HepG2 (cell line): Measurements from ENCODE around the gene PARP11. TPM values are rescaled to one million over a fixed set of nuclear protein-coding genes. Genes with fewer than 3 reads are reported as not detected.

Experiments
- ATAC-seq: fragments of 200-7000 bp; cut with Tn5 transposase; 3 replicates; pipeline ENCODE4 v1.9.1; 2020; ENCODE audit warnings: mild to moderate bottlenecking, moderate library complexity
- BruUV-seq: library from RNA; stranded (reverse); fragments of 400-500 nt; replicated peaks from 2 replicates; lab custom pipeline; 2021; lab: Mats Ljungman, UMichigan
- CTCF ChIA-PET: fragments of 300-600 bp; formaldehyde crosslinking; extraction: SDS; loops from one replicate; lab custom pipeline; 2021; ENCODE audit warnings: low total read pairs, inconsistent platforms, low intra/inter-chr PET ratio; lab: Yijun Ruan, JAX
- POLR2A ChIA-PET: fragments of 350-600 bp; sonication (Branson Sonifier 250); formaldehyde crosslinking; loops from one replicate; lab custom pipeline; 2020; ENCODE audit warnings: antibody characterized with exemption, inconsistent platforms; lab: Yijun Ruan, JAX
- DNase-seq: peaks from one replicate; pipeline ENCODE4 v3.0.0-alpha.2; 2015; ENCODE audit warnings: low spot score
- FAIRE-seq: peaks from 3 replicates; lab custom pipeline; 2011; peaks lifted over from hg19 to GRCh38; lab: Jason Lieb, UNC
- H2AFZ ChIP-seq: one replicate; pipeline ENCODE4 v1.6.1; 2011; ENCODE audit warnings: low read length, inconsistent platforms
- H3K27ac ChIP-seq: fragments of 300-600 bp; 3 replicates; pipeline ENCODE4 v1.8.0; 2011; ENCODE audit warnings: mixed run types, mild to moderate bottlenecking, mixed read lengths, low read length, inconsistent platforms; ENCODE audit not compliant: insufficient read depth; ENCODE audit errors: extremely low read length
- H3K27me3 ChIP-seq, 2 experiments: fragments of 200-600 bp in 1 of 2; 2 replicates in 1 of 2; 3 replicates in 1 of 2; pipeline versions ENCODE4 v1.6.0 to v1.8.0; 2011; ENCODE audit warnings: low read length in 2 of 2, mild to moderate bottlenecking in 2 of 2, moderate library complexity in 2 of 2, inconsistent platforms in 1 of 2; ENCODE audit not compliant: insufficient read depth in 2 of 2, control insufficient read depth in 1 of 2
- H3K36me3 ChIP-seq, 2 experiments: fragments of 200-600 bp in 1 of 2; replicated peaks in 1 of 2; 2 replicates in 1 of 2; 3 replicates in 1 of 2; pipeline versions ENCODE4 v1.5.1 to v1.8.0; 2011; ENCODE audit warnings: low read length in 2 of 2, inconsistent platforms in 1 of 2; ENCODE audit not compliant: insufficient read depth in 2 of 2, control insufficient read depth in 1 of 2
- H3K4me1 ChIP-seq: 2 replicates; pipeline ENCODE4 v1.5.1; 2012; ENCODE audit warnings: low read length, inconsistent platforms; ENCODE audit not compliant: insufficient read depth
- H3K4me2 ChIP-seq: 2 replicates; pipeline ENCODE4 v1.6.0; 2011; ENCODE audit warnings: low read depth, low read length, inconsistent platforms
- H3K4me3 ChIP-seq, 3 experiments: fragments of 200-600 bp in 1 of 3; sonication (generic), shearing (Covaris generic) in 1 of 3; replicated peaks in 1 of 3; 2 replicates each; pipeline ENCODE4 v1.5.1; 2011 to 2016; ENCODE audit warnings: low read length in 3 of 3, inconsistent platforms in 2 of 3, low read depth in 2 of 3, mild to moderate bottlenecking in 2 of 3, control low read depth in 1 of 3, mixed read lengths in 1 of 3; ENCODE audit not compliant: insufficient read depth in 1 of 3
- H3K79me2 ChIP-seq: one replicate; pipeline ENCODE4 v1.6.1; 2011; ENCODE audit warnings: low read length, inconsistent platforms; ENCODE audit not compliant: insufficient read depth
- H3K9ac ChIP-seq: 2 replicates; pipeline ENCODE4 v1.6.0; 2011; ENCODE audit warnings: mild to moderate bottlenecking, low read depth, low read length, inconsistent platforms; ENCODE audit not compliant: insufficient read depth
- H3K9me3 ChIP-seq: 2 replicates; pipeline ENCODE4 v1.5.1; 2012; ENCODE audit warnings: mild to moderate bottlenecking, low read length
- H4K20me1 ChIP-seq: 2 replicates; pipeline ENCODE4 v1.6.0; 2011; ENCODE audit warnings: inconsistent platforms, mild to moderate bottlenecking, low read length, moderate library complexity; ENCODE audit not compliant: insufficient read depth
- ATF7 ChIP-seq, 2 experiments: fragments of 450-650 bp in 1 of 2; sonication (generic) in 1 of 2; formaldehyde crosslinking in 1 of 2; IDR thresholded peaks; 2 replicates each; pipeline versions ENCODE4 v1.4.0 to v1.6.1; 2016 to 2020; ENCODE audit warnings: antibody characterized with exemption in 1 of 2, mild to moderate bottlenecking in 1 of 2, missing genetic modification reagents in 1 of 2
- BCL6 ChIP-seq: IDR thresholded peaks from 2 replicates; pipeline ENCODE4 v1.6.1; 2016; ENCODE audit warnings: missing genetic modification reagents, missing compliant biosample characterization
- CREB1 ChIP-seq, 2 experiments: fragments of 450-650 bp in 1 of 2; IDR thresholded peaks; 2 replicates each; pipeline ENCODE4 v1.6.1; 2016 to 2017; ENCODE audit warnings: control low read depth in 1 of 2, mild to moderate bottlenecking in 1 of 2, missing compliant biosample characterization in 1 of 2, missing genetic modification characterization in 1 of 2
- DR1 ChIP-seq: sonication (generic); formaldehyde crosslinking; IDR thresholded peaks from 2 replicates; pipeline ENCODE4 v1.8.0; 2021; ENCODE audit warnings: mild to moderate bottlenecking, missing genetic modification reagents, inconsistent platforms
- HOXA7 ChIP-seq: sonication (generic); formaldehyde crosslinking; IDR thresholded peaks from 2 replicates; pipeline ENCODE4 v1.8.1; 2022; ENCODE audit warnings: mild to moderate bottlenecking, missing genetic modification reagents, moderate library complexity
- PAWR ChIP-seq: sonication (generic); formaldehyde crosslinking; IDR thresholded peaks from 2 replicates; pipeline ENCODE4 v1.4.0; 2020; ENCODE audit warnings: missing genetic modification reagents, mild to moderate bottlenecking, borderline replicate concordance
- POLR2AphosphoS2 ChIP-seq: IDR thresholded peaks from 2 replicates; pipeline ENCODE4 v1.6.1; 2011; ENCODE audit warnings: low read depth, low read length, improper control_type of control experiment
- POLR2G ChIP-seq: fragments of 200-400 bp; formaldehyde crosslinking; IDR thresholded peaks from 2 replicates; pipeline ENCODE4 v1.6.1; 2018; ENCODE audit warnings: mild to moderate bottlenecking, low read depth, low read length, moderate library complexity
- SMYD3 ChIP-seq: sonication (generic); formaldehyde crosslinking; IDR thresholded peaks from 2 replicates; pipeline ENCODE4 v1.8.1; 2023; ENCODE audit warnings: mild to moderate bottlenecking, missing genetic modification reagents
- SP5 ChIP-seq: IDR thresholded peaks from 2 replicates; pipeline ENCODE4 v1.6.1; 2016; ENCODE audit warnings: low read depth, borderline replicate concordance
- ZFP36L2 ChIP-seq: sonication (generic); formaldehyde crosslinking; IDR thresholded peaks from 2 replicates; pipeline ENCODE4 v1.4.0; 2020; ENCODE audit warnings: missing genetic modification reagents
- ZNF597 ChIP-seq: sonication (generic); formaldehyde crosslinking; IDR thresholded peaks from 2 replicates; pipeline ENCODE4 v1.5.0; 2020; ENCODE audit warnings: missing genetic modification reagents
- WGBS: methylation state at CpG from one replicate; pipeline ENCODE4 v1.1.6; 2017; ENCODE audit warnings: low lambda C conversion rate; 5-methylcytosine and 5-hydroxymethylcytosine counted together
- in situ Hi-C: cut with HindIII; loops from 2 replicates; pipeline ENCODE4 v1.10.0; 2017; ENCODE audit warnings: low pct_unique_long_range_greater_than_20kb; ENCODE audit not compliant: extremely low pct_ligation_motif_present
- intact Hi-C: fragments of 100-400 bp; cut with micrococcal nuclease; formaldehyde crosslinking; loops from one replicate; pipeline ENCODE4 v1.10.0; 2022; ENCODE audit not compliant: unreplicated experiment
- polyA plus RNA-seq, 8 experiments: library from polyadenylated mRNA; depleted of rRNA in 3 of 8; stranded (reverse) in 7 of 8; unstranded in 1 of 8; fragments of >200 nt; fragmentation: Illumina TruSeq in 4 of 8; extraction: Trizol in 4 of 8; gene quantifications; 2 replicates each; pipeline versions ENCODE4 v1.2.1 to v1.2.3, GENCODE V29; 2011 to 2016; ENCODE audit warnings: low read depth in 4 of 8, missing spikeins in 1 of 8, mixed read lengths in 1 of 8; ENCODE audit not compliant: insufficient read depth in 1 of 8
- total RNA-seq, 5 experiments: library from RNA; depleted of rRNA; stranded (reverse); fragments of >200 nt; fragmentation: Illumina TruSeq; extraction: Trizol; gene quantifications; 2 replicates each; pipeline ENCODE4 v1.2.3, GENCODE V29; 2016; ENCODE audit warnings: low read depth in 1 of 5

PARP11 gene
- total and polyA plus RNA-seq, 2 of the 13 experiments (the other 11 are each of a cell fraction or from before 2014, with no cell fraction given), result 4.0 to 7.6 TPM

DNA sequence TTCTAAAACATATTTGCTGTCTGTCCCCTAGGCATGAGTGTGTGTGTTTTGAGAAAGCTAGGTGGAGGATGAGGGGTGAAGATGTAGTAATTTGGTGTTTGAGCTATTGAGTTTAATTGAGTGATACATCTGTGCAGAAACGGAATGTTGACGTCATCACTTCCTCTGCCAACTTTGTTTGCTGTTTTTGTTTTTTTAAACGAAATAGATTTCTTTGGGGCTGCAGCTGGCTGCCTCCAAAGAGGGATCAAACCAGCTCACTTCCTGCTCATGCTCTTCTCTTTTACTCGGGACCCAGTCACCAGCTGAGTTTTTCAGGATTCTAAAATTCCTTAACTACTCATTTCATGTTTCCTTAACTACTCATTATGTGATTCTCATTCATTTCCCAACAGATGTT is 100.8 kb downstream of the PARP11 start:
- 47% methylated on average over 4 of the region's 4 CpGs for WGBS
- Histone ChIP-seq H2AFZ (no peak overlapping the region), H3K27me3 (no peaks in the 10 kb centered on the region; a peak in 1 of 5 replicates), H3K4me1 (no peaks in the 10 kb centered on the region), H3K27ac (no peak overlapping the region), H3K9me3 (no peaks in the 10 kb centered on the region)
- intact Hi-C loops, result no loop called here
- no peak for DNase-seq
- ATAC-seq, result no peak
- BruUV-seq, result no TSS peak
- TF ChIP-seq BCL6 (CRISPR knock-in tag), result no peak
- TF ChIP-seq HOXA7, result no peak
- no peak for TF ChIP-seq SMYD3 (CRISPR knock-in tag)
- TF ChIP-seq ZNF597 (CRISPR knock-in tag), result no peak
- peak; percentile 60 for TF ChIP-seq CREB1 (IDR thresholded peaks at IDR 0.05)
- no peak for TF ChIP-seq CREB1 (CRISPR knock-in tag; IDR thresholded peaks at IDR 0.05)
- TF ChIP-seq POLR2G, result no peak
- peak; percentile 65 for TF ChIP-seq ATF7 (IDR thresholded peaks at IDR 0.05)
- no peak for TF ChIP-seq ATF7 (CRISPR knock-in tag; IDR thresholded peaks at IDR 0.05)
- TF ChIP-seq, all 625 proteins: peak for 2
- Histone ChIP-seq H4K20me1 (no peaks in the 10 kb centered on the region), H3K4me2 (no peak overlapping the region), H3K4me3 (no peak overlapping the region), H3K9ac (no peak overlapping the region), H3K79me2 (no peaks in the 10 kb centered on the region), H3K36me3 (no peaks in the 10 kb centered on the region)
- FAIRE-seq, result no peak
- in situ Hi-C loops, result loop anchor here (10.0 kb wide), 1 partner anchor 478 kb away; no protein-coding TSS in a partner anchor
- ChIA-PET POLR2A (no interaction called here), CTCF (no interaction called here)

GRCh38 chr12:3771853-3772252 is 101.3 kb downstream of the PARP11 start:
- H3K9me3 ChIP-seq, result no peaks in the 10 kb centered on the region
- FAIRE-seq, result no peak
- no peak overlapping the region for H3K4me3 ChIP-seq
- TF ChIP-seq PAWR, result no peak
- no peak for TF ChIP-seq DR1
- TF ChIP-seq ZFP36L2 (CRISPR knock-in tag), result no peak
- TF ChIP-seq SP5 (CRISPR knock-in tag), result no peak
- TF ChIP-seq POLR2AphosphoS2, result no peak
- DNase-seq, result no peak
- no peaks in the 10 kb centered on the region for H3K79me2 ChIP-seq
- H3K4me2 ChIP-seq, result no peak overlapping the region
- H3K27ac ChIP-seq, result no peak overlapping the region
- intact Hi-C loops (no loop called here), in situ Hi-C loops (loop anchor here (10.0 kb wide), 1 partner anchor 477 kb away; no protein-coding TSS in a partner anchor)
- no peaks in the 10 kb centered on the region; a peak in 1 of 5 replicates for H3K27me3 ChIP-seq
- no peak for ATAC-seq
- no peaks in the 10 kb centered on the region for H4K20me1 ChIP-seq
- H3K9ac ChIP-seq, result no peak overlapping the region
- ChIA-PET CTCF (no interaction called here), POLR2A (no interaction called here)
- no peak overlapping the region for H2AFZ ChIP-seq
- H3K4me1 ChIP-seq, result no peaks in the 10 kb centered on the region
- BruUV-seq, result no TSS peak
- no peaks in the 10 kb centered on the region for H3K36me3 ChIP-seq
- 13% methylated on average over 1 of the region's 1 CpG for WGBS
